ENCODE data around the gene GAK.
"Not testable (repeated sequence)": the region's sequence is repeated elsewhere in the genome, so short reads cannot be mapped to it uniquely, and the experiment has no call there.

GAK gene

DNA sequence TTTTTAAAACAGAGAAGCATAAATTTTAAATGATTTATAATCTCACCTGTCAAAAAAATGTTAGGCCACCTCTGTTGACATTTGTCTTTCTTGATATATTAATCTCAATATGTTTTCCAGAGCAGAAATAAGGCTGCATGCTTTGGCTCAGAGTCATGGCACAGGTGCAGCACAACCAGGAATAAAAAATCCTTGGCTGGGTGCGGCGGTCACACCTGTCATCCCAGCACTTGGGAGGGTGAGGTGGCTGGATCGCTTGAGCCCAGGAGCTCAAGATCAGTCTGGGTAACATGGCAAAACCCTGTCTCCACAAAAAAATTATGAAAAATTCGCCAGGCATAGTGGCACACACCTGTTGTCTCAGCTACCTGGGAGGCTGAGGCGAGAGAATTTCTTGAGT, 124.3 kb downstream of the GAK start:
- intact Hi-C loops (cut with DNase I): no loop called here
- peak in 2 of 10 donors; percentile 8 to 31 for DNase-seq

DNA sequence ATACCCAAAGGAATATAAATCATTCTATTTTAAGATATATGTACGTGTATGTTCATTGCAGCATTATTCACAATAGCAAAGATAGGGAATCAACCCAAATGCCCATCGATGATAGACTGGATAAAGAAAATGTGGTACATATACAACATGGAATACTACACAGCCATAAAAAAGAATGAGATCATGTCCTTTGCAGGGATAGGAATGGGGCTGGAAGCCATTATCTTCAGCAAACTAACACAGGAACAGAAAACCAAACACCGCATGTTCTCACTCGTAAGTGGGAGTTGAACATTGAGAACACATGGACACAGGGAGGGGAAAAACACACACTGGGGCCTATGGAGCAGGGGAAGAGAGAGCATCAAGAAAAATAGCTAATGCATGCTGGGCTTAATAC, 125.1 kb downstream of the GAK start:
- DNase-seq; intact Hi-C loops (cut with DNase I): not testable (repeated sequence)

DNA sequence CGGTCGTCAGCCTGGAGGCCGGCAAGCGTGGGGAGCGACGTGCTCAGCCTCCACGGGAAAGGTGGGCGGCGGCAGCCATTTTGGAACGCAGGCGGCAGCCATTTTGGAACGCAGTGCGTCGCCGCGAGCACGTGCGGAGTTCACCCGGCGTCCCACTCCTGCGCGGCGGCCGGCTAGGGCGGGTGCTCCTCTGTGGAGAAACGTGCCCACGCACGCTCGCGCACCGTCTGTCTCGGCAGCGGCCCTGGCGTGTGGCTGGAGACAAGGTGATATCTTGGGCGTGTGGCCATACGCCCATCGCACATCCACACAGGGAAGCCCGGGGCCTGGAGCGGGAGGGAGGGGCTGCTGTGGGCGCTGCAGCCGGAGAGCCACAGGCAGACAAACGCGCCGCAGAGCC, 127.3 kb downstream of the GAK start:
- peak in 5 of 10 donors; percentile 59 to 94 (median 89) for DNase-seq
- intact Hi-C loops (cut with DNase I): no loop called here

DNA sequence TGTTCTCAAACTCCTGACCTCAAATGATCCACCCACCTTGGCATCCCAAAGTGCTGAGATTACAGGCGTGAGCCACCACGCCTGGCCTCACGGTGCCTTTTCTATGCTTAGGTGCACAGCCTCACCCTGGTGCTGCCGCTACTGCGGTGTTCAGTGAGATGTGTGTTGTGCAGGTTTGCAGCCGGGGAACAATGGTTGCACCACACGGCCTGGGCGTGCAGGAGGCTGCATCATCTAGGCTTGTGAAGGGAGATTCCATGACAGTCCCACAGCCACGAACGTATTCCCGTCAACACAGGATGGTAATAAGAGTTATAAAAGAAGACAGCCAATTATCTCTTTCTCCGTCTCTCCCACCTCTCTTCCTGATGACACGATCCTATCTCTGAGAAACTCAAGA, 128.2 kb downstream of the GAK start:
- intact Hi-C loops (cut with DNase I): no loop called here
- peak in 1 of 10 donors; percentile 70 for DNase-seq

DNA sequence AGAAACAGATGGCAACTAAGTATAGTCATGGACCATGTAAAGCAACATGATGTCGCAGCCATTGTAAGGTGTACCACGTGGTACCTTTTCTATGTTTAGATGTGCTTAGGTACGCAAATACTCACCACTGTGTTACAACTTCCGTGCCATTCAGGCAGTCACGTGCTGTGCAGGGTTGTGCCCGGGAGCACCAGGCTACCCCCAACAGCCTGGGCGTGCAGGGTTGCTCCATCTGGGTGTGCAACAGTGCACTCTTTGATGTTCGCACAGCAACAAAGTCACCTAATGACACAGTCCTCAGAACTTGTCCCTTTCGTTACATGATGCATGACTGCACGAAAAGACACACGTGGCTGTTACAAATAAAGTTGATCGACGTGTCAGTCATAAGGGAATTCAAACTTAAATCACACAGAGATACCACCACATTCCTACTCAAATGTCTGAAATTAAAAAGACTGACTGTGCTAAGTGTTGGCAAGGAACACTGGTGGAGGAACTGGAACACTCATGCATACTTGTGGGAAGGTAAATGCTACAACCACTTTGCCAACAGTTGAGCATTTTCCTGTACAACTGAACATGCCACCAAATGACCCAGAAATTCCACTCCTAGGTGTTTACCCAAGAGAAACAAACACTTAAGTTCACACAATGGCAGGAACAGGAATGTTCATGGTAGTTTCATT, 130.5 kb downstream of the GAK start:
- DNase-seq: peak in 1 of 10 donors; percentile 39
- intact Hi-C loops (cut with DNase I): no loop called here
